ENCODE results near the gene LCNL1. TPM values are rescaled to one million over a fixed set of nuclear protein-coding genes. Genes with fewer than 3 reads are reported as not detected.

Gene LCNL1
- total and polyA plus RNA-seq, 2 of the 13 experiments (the other 11 are each of a cell fraction or from before 2014, with no cell fraction given), result not detected

DNA sequence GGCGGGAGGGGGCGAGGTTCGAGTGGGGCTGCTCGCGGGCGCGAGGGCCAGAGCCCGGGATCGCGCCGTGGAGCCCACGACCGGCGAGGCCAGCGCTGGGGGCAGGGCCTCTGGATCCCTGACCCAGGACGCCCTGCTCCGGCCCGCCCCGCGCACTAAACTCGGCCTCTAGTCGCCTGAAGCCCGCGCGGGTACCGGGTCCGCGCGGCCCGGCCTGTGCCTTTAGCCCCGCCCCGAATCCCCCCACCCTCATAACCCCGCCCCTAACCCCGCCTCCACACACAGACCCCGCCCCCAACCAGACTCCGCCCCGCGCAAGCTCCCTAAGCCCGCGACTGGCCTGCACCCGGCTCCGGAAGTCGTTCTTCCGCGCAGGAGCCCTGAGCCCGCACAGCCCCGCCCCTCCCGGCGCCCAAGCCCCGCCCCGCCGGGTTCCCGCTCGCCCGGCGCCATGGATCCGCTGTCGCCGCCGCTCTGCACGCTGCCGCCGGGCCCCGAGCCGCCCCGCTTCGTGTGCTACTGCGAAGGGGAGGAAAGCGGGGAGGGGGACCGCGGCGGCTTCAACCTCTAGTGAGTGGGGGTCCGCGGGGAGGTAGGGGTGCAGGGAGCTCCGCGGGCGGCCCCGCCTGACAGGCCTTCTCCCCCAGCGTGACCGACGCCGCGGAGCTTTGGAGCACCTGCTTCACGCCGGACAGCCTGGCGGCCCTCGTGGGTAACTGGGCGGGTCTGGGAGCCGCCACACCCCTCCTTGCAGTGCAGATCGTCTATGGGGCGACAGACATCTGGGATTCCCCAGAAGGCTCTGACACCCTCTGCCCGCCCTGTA lies 9.4 kb downstream of the LCNL1 start, which contains the start of gene PAXX (continued):
- TF ChIP-seq MLXIP (CRISPR knock-in tag; IDR thresholded peaks at IDR 0.05; ENCODE audit: borderline replicate concordance) (no peak), ZMAT5 (CRISPR knock-in tag; IDR thresholded peaks at IDR 0.05; ENCODE audit: borderline replicate concordance, low read depth) (no peak), RFXANK (CRISPR knock-in tag; IDR thresholded peaks at IDR 0.05) (no peak), ZNF577 (CRISPR knock-in tag; IDR thresholded peaks at IDR 0.05; ENCODE audit: borderline replicate concordance, low read depth) (no peak), ZNF3 (CRISPR knock-in tag; IDR thresholded peaks at IDR 0.05) (no peak), NFATC3 (CRISPR knock-in tag; IDR thresholded peaks at IDR 0.05) (no peak), ZNF274 (CRISPR knock-in tag; IDR thresholded peaks at IDR 0.05) (peak; percentile 90), FOXO4 (CRISPR knock-in tag; conservative IDR thresholded peaks at IDR 0.05) (no peak), BORCS8-MEF2B (CRISPR knock-in tag; IDR thresholded peaks at IDR 0.05) (peak; percentile 58; the same call in 1 of the 2 replicates), ZNF326 (CRISPR knock-in tag; IDR thresholded peaks at IDR 0.05; ENCODE audit: borderline replicate concordance) (no peak), MNT (IDR thresholded peaks at IDR 0.05) (no peak), NR0B2 (CRISPR knock-in tag; IDR thresholded peaks at IDR 0.05) (no peak)
- TF ChIP-seq, protein P1, sequence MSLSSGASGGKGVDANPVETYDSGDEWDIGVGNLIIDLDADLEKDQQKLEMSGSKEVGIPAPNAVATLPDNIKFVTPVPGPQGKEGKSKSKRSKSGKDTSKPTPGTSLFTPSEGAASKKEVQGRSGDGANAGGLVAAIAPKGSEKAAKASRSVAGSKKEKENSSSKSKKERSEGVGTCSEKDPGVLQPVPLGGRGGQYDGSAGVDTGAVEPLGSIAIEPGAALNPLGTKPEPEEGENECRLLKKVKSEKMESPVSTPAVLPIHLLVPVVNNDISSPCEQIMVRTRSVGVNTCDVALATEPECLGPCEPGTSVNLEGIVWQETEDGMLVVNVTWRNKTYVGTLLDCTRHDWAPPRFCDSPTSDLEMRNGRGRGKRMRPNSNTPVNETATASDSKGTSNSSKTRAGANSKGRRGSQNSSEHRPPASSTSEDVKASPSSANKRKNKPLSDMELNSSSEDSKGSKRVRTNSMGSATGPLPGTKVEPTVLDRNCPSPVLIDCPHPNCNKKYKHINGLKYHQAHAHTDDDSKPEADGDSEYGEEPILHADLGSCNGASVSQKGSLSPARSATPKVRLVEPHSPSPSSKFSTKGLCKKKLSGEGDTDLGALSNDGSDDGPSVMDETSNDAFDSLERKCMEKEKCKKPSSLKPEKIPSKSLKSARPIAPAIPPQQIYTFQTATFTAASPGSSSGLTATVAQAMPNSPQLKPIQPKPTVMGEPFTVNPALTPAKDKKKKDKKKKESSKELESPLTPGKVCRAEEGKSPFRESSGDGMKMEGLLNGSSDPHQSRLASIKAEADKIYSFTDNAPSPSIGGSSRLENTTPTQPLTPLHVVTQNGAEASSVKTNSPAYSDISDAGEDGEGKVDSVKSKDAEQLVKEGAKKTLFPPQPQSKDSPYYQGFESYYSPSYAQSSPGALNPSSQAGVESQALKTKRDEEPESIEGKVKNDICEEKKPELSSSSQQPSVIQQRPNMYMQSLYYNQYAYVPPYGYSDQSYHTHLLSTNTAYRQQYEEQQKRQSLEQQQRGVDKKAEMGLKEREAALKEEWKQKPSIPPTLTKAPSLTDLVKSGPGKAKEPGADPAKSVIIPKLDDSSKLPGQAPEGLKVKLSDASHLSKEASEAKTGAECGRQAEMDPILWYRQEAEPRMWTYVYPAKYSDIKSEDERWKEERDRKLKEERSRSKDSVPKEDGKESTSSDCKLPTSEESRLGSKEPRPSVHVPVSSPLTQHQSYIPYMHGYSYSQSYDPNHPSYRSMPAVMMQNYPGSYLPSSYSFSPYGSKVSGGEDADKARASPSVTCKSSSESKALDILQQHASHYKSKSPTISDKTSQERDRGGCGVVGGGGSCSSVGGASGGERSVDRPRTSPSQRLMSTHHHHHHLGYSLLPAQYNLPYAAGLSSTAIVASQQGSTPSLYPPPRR (CRISPR knock-in tag; IDR thresholded peaks at IDR 0.05; ENCODE audit: borderline replicate concordance), result no peak
- TF ChIP-seq, protein P2, sequence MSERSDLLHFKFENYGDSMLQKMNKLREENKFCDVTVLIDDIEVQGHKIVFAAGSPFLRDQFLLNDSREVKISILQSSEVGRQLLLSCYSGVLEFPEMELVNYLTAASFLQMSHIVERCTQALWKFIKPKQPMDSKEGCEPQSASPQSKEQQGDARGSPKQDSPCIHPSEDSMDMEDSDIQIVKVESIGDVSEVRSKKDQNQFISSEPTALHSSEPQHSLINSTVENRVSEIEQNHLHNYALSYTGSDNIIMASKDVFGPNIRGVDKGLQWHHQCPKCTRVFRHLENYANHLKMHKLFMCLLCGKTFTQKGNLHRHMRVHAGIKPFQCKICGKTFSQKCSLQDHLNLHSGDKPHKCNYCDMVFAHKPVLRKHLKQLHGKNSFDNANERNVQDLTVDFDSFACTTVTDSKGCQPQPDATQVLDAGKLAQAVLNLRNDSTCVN (CRISPR knock-in tag; IDR thresholded peaks at IDR 0.05; ENCODE audit: borderline replicate concordance), result no peak
